ENCODE results near the gene KIF4B. TPM values are rescaled to one million over a fixed set of nuclear protein-coding genes. Genes with fewer than 3 reads are reported as not detected.

Gene KIF4B
- total and polyA plus RNA-seq, 10 donors, result 0.06 to 0.26 (median 0.16) TPM; not detected in 6

DNA sequence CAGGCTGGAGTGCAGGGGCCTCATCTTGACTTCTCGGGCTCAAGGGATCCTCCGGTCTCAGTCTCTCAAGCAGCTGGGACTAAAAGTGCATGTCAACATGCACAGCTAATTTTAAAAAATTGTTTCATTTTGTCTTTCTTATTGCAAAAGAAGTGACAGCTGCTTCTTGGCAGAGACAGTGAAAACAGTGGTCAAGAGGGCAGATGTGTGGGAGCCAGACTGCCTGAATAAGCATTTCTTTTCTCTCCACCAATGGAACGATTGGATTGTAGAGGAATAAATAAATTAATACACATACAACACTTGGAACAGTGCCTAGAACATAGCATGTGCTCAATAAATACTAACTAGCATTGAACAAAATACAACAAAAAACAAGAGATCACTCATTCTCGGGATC is 27.4 kb upstream of the KIF4B start:
- Histone ChIP-seq H3K4me1 (peaks cover 0 to 6% (median 0%) of the 10 kb centered on the region in 6 donors), H3K27ac (no peak overlapping the region), H3K9me3 (no peaks in the 10 kb centered on the region), H3K27me3 (replicated peaks in 1 of 7) (no peaks in the 10 kb centered on the region), H3K36me3 (no peaks in the 10 kb centered on the region), H3K4me3 (peak overlapping the region in 1 of 8 donors; percentile 2)
- WGBS, 5 donors, result 70 to 87% (median 80%) methylated on average over 4 of the region's 4 CpGs
- TF ChIP-seq POLR2AphosphoS5 (IDR thresholded peaks at IDR 0.05) (no peak), POLR2A (IDR thresholded peaks at IDR 0.05) (no peak), CTCF (IDR thresholded peaks at IDR 0.05 in 8 of 11, conservative IDR thresholded peaks at IDR 0.05 in 3 of 11) (no peak)
- intact Hi-C loops (cut with DNase I; ENCODE audit: low total_unique reads), result no loop called here
- no peak for DNase-seq

DNA sequence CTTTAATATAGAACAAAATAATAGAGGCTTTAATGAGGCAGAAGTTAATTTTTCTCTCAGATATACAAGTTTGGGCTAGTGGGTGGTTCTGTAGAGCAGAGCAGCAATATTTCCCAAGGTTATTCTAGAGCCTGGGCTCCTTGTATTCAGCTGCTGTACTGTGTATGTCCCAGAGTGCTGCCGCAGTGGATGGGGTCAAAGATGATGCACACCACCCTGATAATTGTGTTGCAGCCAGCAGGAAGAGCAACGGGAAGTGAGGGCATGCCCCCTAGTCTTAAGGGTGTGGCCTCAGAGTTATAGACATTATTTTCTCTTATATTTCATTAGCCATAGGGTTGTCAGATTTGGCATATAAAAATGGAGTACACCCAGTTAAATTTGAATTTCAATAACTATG is 23.9 kb upstream of the KIF4B start:
- intact Hi-C loops (cut with DNase I; ENCODE audit: low total_unique reads), result no loop called here
- WGBS, 5 donors, result 28 to 71% (median 58%) methylated on average over 2 of the region's 2 CpGs
- no peak for DNase-seq
- H3K9me3 ChIP-seq, result no peaks in the 10 kb centered on the region
- TF ChIP-seq POLR2A (IDR thresholded peaks at IDR 0.05) (no peak), POLR2AphosphoS5 (IDR thresholded peaks at IDR 0.05) (no peak)
- H3K4me1 ChIP-seq, result peaks cover 0 to 6% (median 0%) of the 10 kb centered on the region in 6 donors
- no peaks in the 10 kb centered on the region for H3K36me3 ChIP-seq
- no peak overlapping the region for H3K4me3 ChIP-seq
- no peaks in the 10 kb centered on the region for H3K27me3 ChIP-seq (replicated peaks in 1 of 7)
- no peak overlapping the region for H3K27ac ChIP-seq

- intact Hi-C loops (cut with DNase I; ENCODE audit: low total_unique reads), result no loop called here
- no peak overlapping the region for H3K27ac ChIP-seq
- H3K9me3 ChIP-seq, result peaks cover 0 to 2% (median 0%) of the 10 kb centered on the region in 8 donors
- 40 to 65% (median 46%) methylated on average over 2 of the region's 2 CpGs for WGBS, 5 donors
- H3K4me3 ChIP-seq, result no peak overlapping the region
- no peaks in the 10 kb centered on the region for H3K36me3 ChIP-seq
- TF ChIP-seq POLR2A (IDR thresholded peaks at IDR 0.05) (no peak), CTCF (IDR thresholded peaks at IDR 0.05 in 8 of 11, conservative IDR thresholded peaks at IDR 0.05 in 3 of 11) (no peak), POLR2AphosphoS5 (IDR thresholded peaks at IDR 0.05) (no peak)
- no peak for DNase-seq
- no peaks in the 10 kb centered on the region for H3K27me3 ChIP-seq (replicated peaks in 1 of 7)
- H3K4me1 ChIP-seq, result peaks cover 0 to 6% (median 0%) of the 10 kb centered on the region in 6 donors
Observed at GRCh38 chr5:154993461-154993860, 20.1 kb upstream of the KIF4B start.

DNA sequence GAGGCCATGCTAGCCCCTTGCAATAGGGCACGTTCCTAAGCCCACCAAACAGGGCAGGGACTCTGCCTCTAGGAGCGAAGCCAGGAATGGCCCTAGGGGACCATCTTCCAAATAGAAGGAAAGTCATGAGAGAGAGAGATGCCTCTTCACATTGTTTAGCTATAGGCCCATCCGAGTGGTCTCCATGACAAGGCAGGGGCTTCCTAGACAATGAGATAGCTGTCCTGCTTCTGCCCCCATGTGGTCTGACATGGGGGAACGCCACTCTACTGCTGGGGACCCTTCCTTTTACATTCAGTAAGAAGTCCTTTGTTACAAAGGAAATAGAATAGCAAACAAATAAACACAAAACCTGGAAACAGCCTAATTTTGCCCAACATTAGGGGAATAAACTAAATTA is 17.9 kb upstream of the KIF4B start:
- Histone ChIP-seq H3K27me3 (replicated peaks in 1 of 7) (no peaks in the 10 kb centered on the region), H3K4me1 (no peaks in the 10 kb centered on the region), H3K36me3 (no peaks in the 10 kb centered on the region), H3K9me3 (peaks cover 0 to 5% (median 0%) of the 10 kb centered on the region in 8 donors), H3K4me3 (no peak overlapping the region), H3K27ac (no peak overlapping the region)
- DNase-seq, result no peak
- TF ChIP-seq CTCF (IDR thresholded peaks at IDR 0.05 in 8 of 11, conservative IDR thresholded peaks at IDR 0.05 in 3 of 11), result no peak
- no peak for TF ChIP-seq POLR2AphosphoS5 (IDR thresholded peaks at IDR 0.05)
- TF ChIP-seq POLR2A (IDR thresholded peaks at IDR 0.05), result no peak
- WGBS, 5 donors, result 57 to 78% (median 68%) methylated on average over 4 of the region's 4 CpGs
- intact Hi-C loops (cut with DNase I; ENCODE audit: low total_unique reads), result no loop called here

GRCh38 chr5:154997746-154998145 is 15.8 kb upstream of the KIF4B start:
- Histone ChIP-seq H3K27me3 (replicated peaks in 1 of 7) (no peaks in the 10 kb centered on the region), H3K9me3 (peaks cover 0 to 5% (median 0%) of the 10 kb centered on the region in 8 donors), H3K27ac (no peak overlapping the region), H3K4me3 (no peak overlapping the region), H3K4me1 (no peaks in the 10 kb centered on the region), H3K36me3 (no peaks in the 10 kb centered on the region)
- no peak for TF ChIP-seq POLR2A (IDR thresholded peaks at IDR 0.05)
- no peak for TF ChIP-seq CTCF (IDR thresholded peaks at IDR 0.05 in 8 of 11, conservative IDR thresholded peaks at IDR 0.05 in 3 of 11)
- no peak for TF ChIP-seq POLR2AphosphoS5 (IDR thresholded peaks at IDR 0.05)
- intact Hi-C loops (cut with DNase I; ENCODE audit: low total_unique reads), result no loop called here
- WGBS, 5 donors, result 29 to 78% (median 40%) methylated on average over 5 of the region's 5 CpGs
- DNase-seq, result no peak

Measured in spleen (tissue), 11 donors.